IgD-negative memory B cell (primary cell): Measurements from ENCODE around the gene ZNF200. TPM values are rescaled to one million over a fixed set of nuclear protein-coding genes. Genes with fewer than 3 reads are reported as not detected.
"Not testable (repeated sequence)": the region's sequence is repeated elsewhere in the genome, so short reads cannot be mapped to it uniquely, and the experiment has no call there.

Experiments used
- H3K27ac Mint-ChIP-seq, 3 donors: one replicate each; pipeline ENCODE4 v1.8.0; 2020 to 2022; ENCODE audit warnings: mild to moderate bottlenecking in 3 of 3, mixed read lengths in 3 of 3, moderate library complexity in 1 of 3
- H3K27me3 Mint-ChIP-seq: one replicate; pipeline ENCODE4 v1.8.0; 2021; ENCODE audit warnings: mixed read lengths
- H3K36me3 Mint-ChIP-seq: one replicate; pipeline ENCODE4 v1.8.0; 2020; ENCODE audit warnings: mild to moderate bottlenecking, mixed read lengths
- H3K4me1 Mint-ChIP-seq, 3 donors: one replicate each; pipeline ENCODE4 v1.8.0; 2020 to 2022; ENCODE audit warnings: mixed read lengths in 3 of 3, mild to moderate bottlenecking in 1 of 3
- H3K4me3 Mint-ChIP-seq, 4 donors: one replicate each; pipeline ENCODE4 v1.8.0; 2020 to 2022; ENCODE audit warnings: mild to moderate bottlenecking in 4 of 4, mixed read lengths in 4 of 4, moderate library complexity in 3 of 4
- H3K9me3 Mint-ChIP-seq, 3 donors: one replicate each; pipeline ENCODE4 v1.8.0; 2020 to 2021; ENCODE audit warnings: mixed read lengths in 3 of 3, mild to moderate bottlenecking in 1 of 3
- polyA plus RNA-seq: library from polyadenylated mRNA; unstranded; fragments of 300-500 nt; fragmentation: Illumina TruSeq; gene quantifications from one replicate; pipeline ENCODE4 v1.2.3, GENCODE V29; 2021

The ZNF200 gene
- polyA plus RNA-seq, 1 donor from 2014 or later = 8.3 TPM

DNA sequence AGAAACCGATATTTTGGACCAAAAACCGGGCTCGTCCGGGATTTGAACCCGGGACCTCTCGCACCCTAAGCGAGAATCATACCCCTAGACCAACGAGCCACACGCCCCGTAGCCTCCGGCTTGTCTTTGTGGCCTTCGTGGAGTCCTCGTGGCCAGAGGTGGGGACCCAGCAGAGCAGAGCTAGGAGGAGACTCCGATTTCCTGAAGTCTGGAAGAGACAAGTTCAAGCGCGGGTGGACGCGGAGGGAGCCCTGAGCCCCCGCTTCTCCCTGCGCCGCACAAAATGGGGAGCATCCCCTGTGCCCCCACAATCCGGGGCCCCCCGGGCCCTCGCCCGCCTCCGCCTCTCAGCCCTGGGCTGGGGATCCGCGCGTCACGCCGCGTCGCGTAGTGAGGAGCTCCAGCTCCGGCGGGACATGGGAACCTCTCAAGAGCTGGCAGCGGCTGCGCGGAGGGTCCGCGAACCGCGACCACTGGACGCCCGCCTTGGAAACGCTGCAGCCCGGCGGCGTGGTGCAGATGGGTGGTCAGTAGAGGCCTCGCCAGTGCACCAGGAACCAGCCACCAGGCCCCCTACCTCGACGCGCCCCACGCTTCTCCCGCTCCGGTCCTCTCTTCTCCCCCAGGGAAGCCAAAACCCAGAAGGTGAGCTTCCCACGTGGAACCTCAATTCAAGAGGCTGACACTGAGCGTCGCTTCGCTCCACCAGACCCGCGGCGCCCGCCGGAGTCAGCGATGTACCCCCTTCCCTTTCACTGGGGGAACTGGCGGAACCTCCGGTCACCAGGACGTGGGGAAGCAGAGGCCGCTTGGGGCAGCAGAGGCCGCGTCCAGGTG is 52.1 kb downstream of the ZNF200 start:
- H3K27ac Mint-ChIP-seq = peak overlapping the region; percentile 83 to 93 (median 89)
- H3K27me3 Mint-ChIP-seq = peaks cover 68% of the 10 kb centered on the region
- peaks cover 3% of the 10 kb centered on the region for H3K36me3 Mint-ChIP-seq
- peak overlapping the region; percentile 57 to 84 (median 65) for H3K4me3 Mint-ChIP-seq
- H3K4me1 Mint-ChIP-seq = peaks cover 11 to 16% (median 13%) of the 10 kb centered on the region in 3 donors
- H3K9me3 Mint-ChIP-seq = peaks cover 0 to 20% (median 4%) of the 10 kb centered on the region in 3 donors

DNA sequence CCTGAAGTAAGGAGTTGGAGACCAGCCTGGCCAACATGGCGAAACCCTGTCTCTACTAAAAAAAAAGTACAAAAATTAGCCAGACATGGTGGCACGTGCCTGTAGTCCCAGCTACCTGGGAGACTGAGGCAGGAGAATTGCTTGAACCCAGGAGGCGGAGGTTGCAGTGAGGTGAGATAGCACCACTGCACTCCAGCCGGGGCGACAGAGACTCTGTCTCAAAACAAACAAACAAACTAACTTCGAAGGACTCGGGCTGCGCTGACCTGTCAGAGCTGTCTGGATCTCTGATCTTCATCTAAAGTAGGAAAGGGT is 52.7 kb downstream of the ZNF200 start:
- Mint-ChIP-seq H3K9me3 (peaks cover 0 to 16% (median 4%) of the 10 kb centered on the region in 3 donors), H3K27ac (peak overlapping the region in 2 of 3 donors; percentile 86 to 88)

DNA sequence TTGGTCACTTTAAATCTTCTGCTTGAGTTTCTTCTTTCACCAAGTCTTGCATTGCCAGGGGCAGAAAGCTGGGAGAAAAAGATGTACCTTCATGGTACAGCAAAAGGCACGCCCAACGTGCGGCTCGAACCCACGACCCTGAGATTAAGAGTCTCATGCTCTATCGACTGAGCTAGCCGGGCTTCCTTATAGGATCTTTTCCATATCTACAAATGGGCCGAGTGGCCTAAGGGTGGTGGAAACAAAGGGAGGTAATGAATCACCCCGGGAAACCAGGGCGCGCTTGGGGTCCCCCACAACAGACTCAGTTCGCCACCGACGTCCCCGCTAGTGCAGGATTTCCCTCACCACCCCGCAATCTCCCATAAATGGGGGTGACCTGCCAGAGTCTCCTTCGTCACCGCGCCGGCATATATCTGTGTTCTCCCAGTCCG is 54.5 kb downstream of the ZNF200 start:
- Mint-ChIP-seq H3K27me3 (peaks cover 69% of the 10 kb centered on the region), H3K36me3 (peaks cover 4% of the 10 kb centered on the region), H3K27ac (peak overlapping the region; percentile 35 to 88 (median 69)), H3K4me1 (peaks cover 11 to 16% (median 13%) of the 10 kb centered on the region in 3 donors), H3K9me3 (peaks cover 0 to 16% (median 0%) of the 10 kb centered on the region in 3 donors), H3K4me3 (peak overlapping the region in 1 of 4 donors; percentile 5)

More for the DNA sequence above, 52.7 kb downstream of the ZNF200 start:
- Mint-ChIP-seq H3K4me1 (peaks cover 11 to 13% (median 13%) of the 10 kb centered on the region in 3 donors), H3K27me3 (peaks cover 67% of the 10 kb centered on the region), H3K4me3 (peak overlapping the region in 3 of 4 donors; percentile 64 to 84 (median 66))
- H3K36me3 Mint-ChIP-seq = not testable (repeated sequence)

DNA sequence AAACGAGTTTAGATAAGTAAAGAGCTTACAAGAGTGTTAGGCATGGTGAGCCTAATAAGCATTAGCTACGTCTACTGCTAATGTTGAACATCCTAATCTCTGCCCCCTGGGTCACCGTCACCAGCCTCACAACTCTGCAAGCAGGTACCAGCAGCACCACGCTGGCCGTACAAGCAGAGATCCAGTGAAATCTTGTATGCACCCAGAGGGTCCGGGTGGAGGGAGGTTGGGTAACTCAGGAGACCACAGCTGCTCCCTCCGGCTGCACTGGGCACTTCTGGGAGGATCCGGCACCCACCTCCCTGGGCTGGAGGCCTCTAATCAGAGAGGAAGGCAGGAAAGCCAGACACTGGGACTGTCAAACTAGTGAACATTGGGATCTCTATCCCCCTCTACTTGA is 55.3 kb downstream of the ZNF200 start:
- H3K27ac Mint-ChIP-seq = peak overlapping the region in 1 of 3 donors; percentile 88
- peaks cover 4% of the 10 kb centered on the region for H3K36me3 Mint-ChIP-seq
- H3K4me3 Mint-ChIP-seq = peak overlapping the region in 1 of 4 donors; percentile 5
- peaks cover 11 to 16% (median 13%) of the 10 kb centered on the region in 3 donors for H3K4me1 Mint-ChIP-seq
- H3K27me3 Mint-ChIP-seq = peaks cover 72% of the 10 kb centered on the region
- H3K9me3 Mint-ChIP-seq = peaks cover 0 to 16% (median 0%) of the 10 kb centered on the region in 3 donors

DNA sequence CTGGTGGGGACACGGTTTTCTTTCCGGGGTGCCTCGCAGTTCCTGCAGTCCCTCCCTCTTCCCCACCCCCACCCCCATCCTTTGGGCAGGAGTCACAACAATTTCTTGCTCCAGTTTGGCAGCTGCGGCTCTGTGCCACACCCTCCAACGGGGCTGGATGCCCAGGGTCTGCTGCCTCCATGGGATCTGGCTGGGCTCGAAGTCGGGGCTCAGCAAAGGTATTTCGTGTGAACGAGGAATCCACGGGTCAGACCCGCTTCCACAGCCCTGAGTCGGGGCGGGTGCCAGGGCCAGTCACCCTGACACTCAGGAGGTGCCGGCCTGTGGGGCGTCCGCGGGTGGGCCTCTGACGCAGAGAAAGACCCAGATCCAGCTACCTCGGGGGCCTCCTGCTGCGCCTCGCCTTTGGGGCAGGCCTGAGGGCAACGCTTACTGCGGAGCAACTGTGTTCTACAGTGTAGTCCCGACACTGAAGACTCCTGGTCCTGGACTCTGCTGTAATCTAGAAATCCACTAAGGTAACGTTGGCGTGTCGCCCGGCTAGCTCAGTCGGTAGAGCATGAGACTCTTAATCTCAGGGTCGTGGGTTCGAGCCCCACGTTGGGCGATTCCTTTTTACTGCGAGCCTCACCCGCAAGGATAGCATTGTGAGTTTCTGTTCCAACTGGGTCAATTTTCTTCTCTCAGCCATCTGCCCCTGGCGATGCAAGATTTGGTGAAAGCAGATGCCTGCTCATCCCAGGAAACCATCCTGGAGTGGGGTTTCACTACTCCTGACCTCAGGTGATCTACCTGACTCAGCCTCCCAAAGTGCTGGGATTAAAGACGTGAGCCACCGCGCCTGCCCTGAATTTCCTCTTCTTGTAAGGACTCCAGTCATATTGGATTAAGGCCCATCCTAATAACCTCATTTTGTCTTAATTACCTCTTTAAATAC is 59.5 kb downstream of the ZNF200 start:
- peaks cover 2% of the 10 kb centered on the region for H3K36me3 Mint-ChIP-seq

DNA sequence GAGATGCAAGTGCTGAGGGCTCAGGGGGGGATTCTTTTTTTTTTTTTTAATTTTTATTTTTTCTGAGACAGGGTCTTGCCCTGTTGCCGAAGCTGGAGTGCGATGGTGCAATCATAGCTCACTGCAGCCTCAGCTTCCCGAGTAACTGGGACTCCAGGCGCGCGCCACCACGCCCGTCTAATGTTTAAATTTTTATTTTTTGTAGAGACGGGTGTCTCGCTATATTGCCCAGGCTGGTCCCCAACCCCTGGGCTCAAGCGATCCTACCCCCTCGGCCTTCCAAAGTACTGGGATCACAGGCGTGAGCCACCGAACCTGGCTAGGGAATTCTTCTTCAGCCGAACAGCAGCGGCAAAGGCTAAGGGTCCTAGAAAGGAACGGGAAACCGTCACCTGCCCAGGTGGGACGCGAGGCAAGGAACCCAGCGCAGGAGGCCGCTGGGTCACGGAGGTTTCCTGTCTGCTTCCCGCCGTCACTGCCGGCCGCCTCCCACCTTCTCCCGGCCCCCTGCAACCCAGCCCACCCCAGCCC is 60.3 kb downstream of the ZNF200 start:
- H3K27ac Mint-ChIP-seq = peak overlapping the region in 2 of 3 donors; percentile 23 to 81
- H3K4me1 Mint-ChIP-seq = peaks cover 12 to 22% (median 16%) of the 10 kb centered on the region in 3 donors
- no peak overlapping the region for H3K4me3 Mint-ChIP-seq
- peaks cover 2% of the 10 kb centered on the region for H3K36me3 Mint-ChIP-seq
- H3K9me3 Mint-ChIP-seq = peaks cover 0 to 10% (median 0%) of the 10 kb centered on the region in 3 donors
- H3K27me3 Mint-ChIP-seq = peaks cover 67% of the 10 kb centered on the region

More for the DNA sequence above, 59.5 kb downstream of the ZNF200 start:
- Mint-ChIP-seq H3K27ac (peak overlapping the region; percentile 63 to 86 (median 84)), H3K4me1 (peaks cover 12 to 22% (median 18%) of the 10 kb centered on the region in 3 donors), H3K4me3 (peak overlapping the region; percentile 12 to 62 (median 54)), H3K9me3 (peaks cover 0 to 10% (median 0%) of the 10 kb centered on the region in 3 donors), H3K27me3 (peaks cover 67% of the 10 kb centered on the region)

DNA sequence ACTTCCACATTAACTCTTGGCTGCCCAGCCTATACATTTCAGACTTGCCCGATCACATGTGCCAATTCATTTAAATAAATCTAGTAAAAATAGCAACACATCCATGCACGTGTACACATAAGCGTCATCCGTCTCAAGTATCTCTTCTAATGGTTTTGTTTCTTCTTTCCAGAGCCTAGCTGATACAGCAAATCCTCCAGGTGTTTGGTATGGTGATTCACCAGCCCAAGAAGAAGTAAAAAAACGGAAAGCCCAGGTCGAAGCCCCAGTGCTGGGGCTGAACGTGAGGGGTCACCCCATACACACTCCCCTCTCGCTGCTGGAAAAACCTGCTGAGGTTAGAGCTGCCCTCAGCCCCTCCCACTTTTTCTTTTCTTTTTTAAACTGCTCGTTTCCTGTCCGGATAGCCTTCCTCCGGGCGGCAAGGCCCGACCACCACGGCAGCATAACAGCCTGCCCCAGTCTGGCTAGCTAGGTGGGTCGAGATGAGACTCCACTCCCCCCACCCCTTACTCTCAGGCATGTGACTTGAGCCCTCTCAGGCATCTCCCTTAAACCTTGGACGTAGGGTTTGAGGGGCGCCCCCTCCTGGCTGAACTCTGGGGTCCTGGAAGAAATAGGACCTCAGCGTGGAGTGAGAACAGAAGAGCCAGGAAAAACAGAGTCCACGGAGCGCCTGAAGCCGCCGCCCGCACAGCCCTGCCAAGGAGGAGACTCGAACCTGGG is 60.9 kb downstream of the ZNF200 start:
- Mint-ChIP-seq H3K27me3 (peaks cover 62% of the 10 kb centered on the region), H3K4me3 (peak overlapping the region in 3 of 4 donors; percentile 63 to 70 (median 68)), H3K9me3 (peaks cover 0 to 7% (median 0%) of the 10 kb centered on the region in 3 donors), H3K36me3 (peaks cover 2% of the 10 kb centered on the region), H3K4me1 (peaks cover 12 to 22% (median 16%) of the 10 kb centered on the region in 3 donors), H3K27ac (peak overlapping the region; percentile 23 to 92 (median 81))

Other genes with a start within 250 kb of the ZNF200 start
- gene CLDN9, start 222.2 kb downstream of the ZNF200 start, polyA plus RNA-seq = not detected
- not detected for gene CLDN6, start 217.0 kb downstream of the ZNF200 start, polyA plus RNA-seq
- 0.31 TPM for gene TNFRSF12A, start 214.8 kb downstream of the ZNF200 start, polyA plus RNA-seq
- 26.2 TPM for gene HCFC1R1, start 211.2 kb downstream of the ZNF200 start, polyA plus RNA-seq
- gene THOC6, start 211.1 kb downstream of the ZNF200 start, polyA plus RNA-seq = 48.2 TPM
- gene BICDL2, start 198.2 kb downstream of the ZNF200 start, polyA plus RNA-seq = not detected
- gene MMP25, start 188.6 kb downstream of the ZNF200 start, polyA plus RNA-seq = 0.40 TPM
- 59.8 TPM for gene IL32, start 169.5 kb downstream of the ZNF200 start, polyA plus RNA-seq
- not detected for gene ZSCAN10, start 135.9 kb downstream of the ZNF200 start, polyA plus RNA-seq
- not detected for gene ZNF205, start 122.6 kb downstream of the ZNF200 start, polyA plus RNA-seq
- gene ZNF213, start 100.1 kb downstream of the ZNF200 start, polyA plus RNA-seq = 1.9 TPM
- not detected for gene OR1F1, start 47.0 kb downstream of the ZNF200 start, polyA plus RNA-seq
- gene MEFV, start 21.5 kb upstream of the ZNF200 start, polyA plus RNA-seq = not detected
- gene ZNF263, start 48.3 kb upstream of the ZNF200 start, polyA plus RNA-seq = 61.3 TPM
- gene TIGD7, start 70.3 kb upstream of the ZNF200 start, polyA plus RNA-seq = 4.4 TPM
- gene ZNF75A, start 70.3 kb upstream of the ZNF200 start, polyA plus RNA-seq = 27.1 TPM
- not detected for gene OR2C1, start 120.7 kb upstream of the ZNF200 start, polyA plus RNA-seq
- gene ZSCAN32, start 165.8 kb upstream of the ZNF200 start, polyA plus RNA-seq = 16.9 TPM
- gene ZNF174, start 166.1 kb upstream of the ZNF200 start, polyA plus RNA-seq = 15.5 TPM
- 1.0 TPM for gene ZNF597, start 208.3 kb upstream of the ZNF200 start, polyA plus RNA-seq
- 36.5 TPM for gene NAA60, start 208.5 kb upstream of the ZNF200 start, polyA plus RNA-seq